KBM-7 (cell line): Measurements from ENCODE around the gene PTPRR.

Experiments used
- DNase-seq: peaks from one replicate; pipeline ENCODE4 v3.0.0-alpha.2; 2015
- in situ Hi-C: fragments of 300-500 bp; cut with MboI; formaldehyde crosslinking; loops from 2 replicates; pipeline ENCODE4 v1.14.3; 2020; ENCODE audit warnings: low sequenced_read_pairs, low pct_unique_long_range_greater_than_20kb, mixed read lengths

The PTPRR gene

DNA sequence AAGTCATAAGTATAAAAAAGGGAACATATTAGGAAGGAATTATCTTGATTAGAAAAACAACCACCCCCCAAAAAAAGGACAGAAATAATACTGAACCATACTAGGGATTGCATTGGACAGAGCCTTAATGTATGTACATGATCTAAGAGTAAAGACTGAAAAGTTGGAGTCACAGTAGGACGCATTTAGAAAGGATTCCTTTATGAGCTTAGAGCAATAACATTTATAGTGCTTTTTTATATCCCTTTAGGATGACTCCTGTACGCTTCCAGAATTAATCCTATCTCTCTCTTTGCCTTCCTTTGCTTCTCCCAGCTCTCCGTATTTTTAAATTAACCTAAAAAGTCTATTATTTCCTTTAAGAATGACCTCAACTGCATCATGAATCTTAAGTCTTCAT is 75.3 kb downstream of the PTPRR start:
- no peak for DNase-seq
- in situ Hi-C loops, result no loop called here

DNA sequence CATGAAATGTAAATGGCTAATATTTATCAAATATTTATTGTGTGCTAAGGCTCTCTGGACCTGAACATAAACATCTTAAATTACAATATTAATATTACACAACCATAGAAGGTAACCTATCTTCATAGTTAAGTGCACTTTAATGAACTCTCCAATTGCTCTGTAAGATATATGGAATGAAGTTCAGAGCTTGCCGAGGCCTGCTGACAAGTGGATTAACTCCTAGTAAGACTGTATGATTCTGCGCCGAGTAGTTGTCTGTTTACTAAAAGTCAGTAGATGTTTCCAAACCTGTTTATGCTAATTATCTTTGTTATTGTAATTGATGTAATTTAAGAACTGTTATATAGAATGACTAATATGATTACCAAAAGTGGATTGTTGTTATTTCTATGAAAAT is 77.2 kb downstream of the PTPRR start:
- in situ Hi-C loops, result no loop called here
- no peak for DNase-seq

DNA sequence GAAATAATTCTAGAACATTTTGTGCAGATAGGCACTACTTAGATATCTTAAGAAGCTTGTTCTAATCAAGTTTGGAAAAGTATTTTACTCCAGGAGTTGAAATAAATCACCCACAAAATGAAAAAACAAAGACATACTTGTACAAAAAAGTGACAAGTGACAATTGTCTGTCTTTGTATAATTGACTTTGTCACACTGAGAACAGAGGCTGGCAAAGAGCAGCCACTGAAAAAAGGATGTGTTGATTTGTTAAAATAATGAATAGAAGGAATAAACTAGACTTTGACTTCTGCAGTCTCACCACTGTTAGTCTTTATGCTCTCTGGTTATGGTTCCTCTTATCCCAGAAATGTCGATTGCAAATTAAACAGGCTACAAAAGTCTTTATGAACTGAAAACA is 77.6 kb downstream of the PTPRR start:
- in situ Hi-C loops, result no loop called here
- DNase-seq, result no peak

DNA sequence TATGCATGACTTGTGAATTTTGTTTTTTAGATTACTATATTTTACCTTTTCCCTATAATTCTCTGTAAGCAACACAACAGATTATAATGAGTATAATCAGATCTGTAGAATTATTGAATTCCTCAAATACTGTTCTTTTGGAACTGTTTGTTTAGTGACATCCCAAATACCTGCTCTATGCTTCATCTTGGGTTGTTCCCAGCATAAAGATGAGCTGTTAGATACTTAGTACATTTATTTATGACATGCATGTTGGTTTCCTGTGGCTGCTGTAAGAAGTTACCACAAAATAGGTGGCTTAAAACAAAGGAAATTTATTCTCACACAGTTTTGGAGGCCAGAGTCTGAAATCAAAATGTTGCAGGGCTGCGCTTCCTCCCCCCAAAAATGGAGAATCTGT is 78.4 kb downstream of the PTPRR start:
- DNase-seq, result no peak
- in situ Hi-C loops, result no loop called here

DNA sequence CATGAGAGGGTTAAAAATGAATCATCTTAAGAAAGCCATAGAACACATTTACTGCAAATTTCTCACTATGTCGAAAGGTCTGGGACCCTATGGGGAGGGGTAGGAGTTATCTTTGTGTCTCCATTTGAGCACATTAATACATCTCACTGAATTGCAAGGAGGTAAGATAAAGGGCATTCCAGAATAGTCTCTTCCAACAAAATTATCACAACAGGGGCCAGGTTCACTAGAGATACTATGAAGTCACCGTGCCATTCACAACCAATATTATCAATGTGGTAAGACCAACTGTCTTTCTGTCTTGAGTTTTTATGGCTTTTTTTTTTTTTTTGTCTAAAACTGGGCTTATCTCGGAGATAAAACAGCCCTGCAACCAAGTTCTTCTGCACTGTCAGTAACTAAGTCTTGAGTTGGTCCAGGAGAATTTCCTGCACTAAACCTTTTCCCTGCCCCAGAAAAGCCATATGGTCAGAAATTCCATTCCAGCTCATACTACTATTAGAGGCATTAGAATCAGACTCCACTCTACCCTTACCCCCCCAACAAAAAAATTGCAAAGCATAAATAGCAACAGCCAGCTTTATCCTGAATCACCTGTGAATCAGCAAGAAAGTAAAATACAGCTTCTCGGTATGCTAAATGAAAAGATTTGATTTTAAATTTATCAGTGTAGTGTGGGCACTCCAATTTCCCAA is 79.7 kb downstream of the PTPRR start:
- no peak for DNase-seq
- in situ Hi-C loops, result no loop called here

DNA sequence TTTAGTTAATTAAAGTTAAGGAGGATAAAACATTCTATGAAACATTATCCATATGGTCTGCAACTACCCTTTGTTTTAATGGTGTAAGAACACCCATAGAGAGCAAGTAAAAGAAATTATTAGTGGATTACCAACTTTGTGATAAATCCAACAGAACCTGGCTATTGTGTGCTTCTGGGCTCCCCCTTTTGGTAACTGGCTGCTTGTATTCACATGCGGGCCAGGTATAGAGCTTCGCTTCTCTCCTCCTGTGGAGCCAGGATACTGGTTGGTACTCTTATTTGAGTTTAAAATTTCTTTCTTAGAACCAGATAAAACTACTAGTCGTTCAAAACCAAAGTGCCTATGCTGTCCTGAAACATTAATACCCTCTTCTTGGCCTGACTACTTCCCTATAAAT is 81.0 kb downstream of the PTPRR start:
- no peak for DNase-seq
- in situ Hi-C loops, result no loop called here

DNA sequence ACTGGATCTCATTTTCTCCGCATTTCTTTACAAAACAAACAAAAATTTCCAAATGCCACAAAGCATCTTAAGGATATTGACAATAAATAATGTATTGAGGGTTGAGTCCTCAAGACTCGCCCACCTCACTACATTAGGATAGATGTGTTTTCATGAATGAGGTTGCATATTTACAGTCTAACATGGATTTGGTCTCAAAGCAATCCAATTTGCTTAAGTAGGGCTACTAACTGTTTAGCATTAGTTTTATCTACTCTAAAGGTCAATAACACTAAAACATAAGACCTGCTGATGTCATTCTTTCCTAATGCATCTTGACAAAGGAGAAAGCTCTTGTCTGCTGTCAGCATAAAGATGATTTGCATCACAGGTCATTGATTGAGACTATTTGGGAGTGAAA is 82.4 kb downstream of the PTPRR start:
- no peak for DNase-seq
- in situ Hi-C loops, result no loop called here

DNA sequence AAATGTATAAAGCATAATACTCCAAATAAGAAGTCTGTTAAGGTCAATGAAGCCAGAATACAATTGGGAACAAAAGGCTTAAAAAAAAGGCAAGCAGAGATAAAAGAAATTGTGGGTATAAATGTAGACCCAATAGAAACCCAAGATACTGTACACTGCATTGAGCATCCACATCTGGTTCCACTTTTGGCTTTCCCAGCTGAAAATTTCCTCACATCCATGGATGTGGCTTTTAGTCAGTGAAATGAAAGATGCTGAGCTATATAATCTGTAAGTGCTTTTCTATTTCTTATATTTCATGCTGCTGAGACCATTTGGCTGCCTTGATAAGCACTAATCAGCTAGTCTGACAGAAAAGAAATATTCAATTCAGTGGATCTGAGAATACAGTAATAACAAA is 83.5 kb downstream of the PTPRR start:
- in situ Hi-C loops, result no loop called here
- no peak for DNase-seq

DNA sequence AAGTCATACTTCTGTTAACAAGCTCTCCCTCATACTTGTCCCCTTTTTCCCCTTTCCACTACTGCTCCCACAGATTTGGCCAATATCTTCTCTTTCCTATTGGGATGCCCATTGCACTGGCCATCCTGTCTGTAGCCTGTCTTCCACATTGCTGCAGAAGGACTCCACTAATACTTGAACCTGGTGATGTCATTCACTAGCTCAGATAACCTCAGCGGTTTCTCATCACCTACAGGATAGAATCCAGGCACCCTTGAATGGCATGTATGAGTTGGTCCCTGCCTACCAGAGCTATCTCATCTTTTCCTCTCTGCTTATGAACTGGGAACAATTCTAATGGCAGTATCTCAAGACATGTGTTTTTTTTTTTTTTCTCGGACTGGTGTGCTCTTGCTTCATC is 84.6 kb downstream of the PTPRR start:
- in situ Hi-C loops, result no loop called here
- no peak for DNase-seq

DNA sequence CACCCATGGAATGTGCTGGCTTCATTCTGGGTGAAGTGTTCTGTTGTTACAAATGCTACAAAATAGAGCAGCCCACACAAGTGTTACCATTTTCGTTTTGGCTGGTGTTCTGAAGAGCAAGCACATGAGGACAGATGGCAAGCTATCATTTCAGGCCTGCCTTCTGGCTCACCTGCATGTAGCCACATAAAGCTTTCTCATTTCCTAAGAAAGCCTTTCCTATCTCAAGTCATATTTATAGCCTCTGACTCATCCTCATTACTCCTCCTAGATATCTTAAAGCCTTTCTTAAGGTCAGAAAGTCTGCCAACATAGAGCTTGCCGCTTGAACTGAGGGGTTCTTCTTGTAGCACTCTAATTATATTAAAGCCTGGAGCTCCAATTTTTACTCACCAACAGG is 89.0 kb downstream of the PTPRR start:
- in situ Hi-C loops, result no loop called here
- DNase-seq, result no peak

DNA sequence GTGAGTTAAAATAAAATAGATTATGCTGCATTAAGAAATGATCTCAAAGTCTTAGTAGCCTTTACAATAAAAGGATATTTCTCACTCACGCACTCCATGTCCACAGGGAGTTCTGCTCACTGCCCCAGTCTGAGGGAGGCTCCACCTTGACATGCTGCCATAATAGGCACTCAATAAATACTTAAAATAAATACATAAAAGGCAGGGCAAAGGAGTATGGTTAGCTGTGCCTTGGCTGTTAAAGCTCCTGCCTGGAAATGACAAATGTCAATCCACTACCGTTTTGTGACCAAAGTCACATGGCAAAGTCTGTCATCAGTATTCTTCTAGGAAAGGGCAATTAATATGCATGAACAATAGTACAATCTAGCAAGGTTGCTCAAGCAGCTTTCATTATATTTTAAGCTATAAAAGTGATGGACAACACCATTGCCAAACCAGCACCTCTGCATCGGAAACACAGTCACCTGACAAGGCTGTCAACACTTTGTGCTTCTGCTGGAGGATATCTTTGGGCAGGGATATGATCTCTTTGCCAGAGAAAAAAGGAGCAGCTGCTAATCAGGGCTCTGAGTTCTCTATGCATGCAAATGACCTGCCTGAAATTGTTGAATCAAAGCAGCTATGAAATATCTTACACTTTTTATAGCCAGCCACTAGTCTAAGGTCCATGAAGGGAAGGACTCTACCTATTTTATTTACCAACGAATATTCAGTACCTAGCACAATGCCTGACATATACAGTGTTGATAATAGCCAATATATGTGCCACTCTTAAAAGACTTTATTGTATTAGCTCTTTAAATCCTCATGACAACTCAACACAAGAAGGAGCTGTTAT is 90.1 kb downstream of the PTPRR start:
- DNase-seq, result no peak
- in situ Hi-C loops, result no loop called here

DNA sequence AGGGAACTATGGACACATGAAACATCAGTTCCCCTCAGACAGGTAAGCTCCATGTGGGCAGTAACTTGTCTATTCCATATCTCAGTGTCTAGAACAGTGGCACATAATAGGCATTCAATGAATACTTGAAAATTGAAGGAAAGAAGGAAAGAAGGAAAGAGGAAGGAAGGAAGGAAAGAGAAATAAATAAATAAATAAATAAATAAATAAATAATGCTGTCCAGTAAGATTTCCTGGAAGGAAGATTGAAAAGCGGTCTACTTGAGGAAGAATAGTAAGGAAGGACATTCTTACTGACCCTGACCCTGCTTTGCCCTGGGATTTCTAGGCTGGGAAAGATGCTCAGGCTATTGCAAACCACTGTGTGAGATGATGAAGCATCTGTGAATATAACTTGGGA is 91.5 kb downstream of the PTPRR start:
- DNase-seq, result no peak
- in situ Hi-C loops, result no loop called here

DNA sequence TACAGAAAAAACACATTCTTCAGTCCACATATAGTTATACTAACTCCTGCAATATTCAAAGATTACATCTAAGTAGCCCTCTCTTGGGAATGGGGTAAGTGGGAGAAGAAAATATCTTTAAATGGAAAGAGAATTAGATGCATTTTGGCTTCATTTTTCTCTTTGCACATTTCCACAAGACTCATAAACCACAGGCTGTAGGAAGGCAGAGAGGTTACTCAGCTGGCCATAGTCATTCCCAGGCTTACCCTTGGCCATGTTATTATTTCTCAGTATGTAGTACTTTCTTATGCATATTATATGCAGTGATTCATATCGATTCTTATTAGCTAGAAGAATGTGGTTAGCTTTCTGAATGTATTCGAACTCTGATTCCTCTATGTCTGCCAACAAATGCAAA is 92.2 kb downstream of the PTPRR start:
- no peak for DNase-seq
- in situ Hi-C loops, result no loop called here

DNA sequence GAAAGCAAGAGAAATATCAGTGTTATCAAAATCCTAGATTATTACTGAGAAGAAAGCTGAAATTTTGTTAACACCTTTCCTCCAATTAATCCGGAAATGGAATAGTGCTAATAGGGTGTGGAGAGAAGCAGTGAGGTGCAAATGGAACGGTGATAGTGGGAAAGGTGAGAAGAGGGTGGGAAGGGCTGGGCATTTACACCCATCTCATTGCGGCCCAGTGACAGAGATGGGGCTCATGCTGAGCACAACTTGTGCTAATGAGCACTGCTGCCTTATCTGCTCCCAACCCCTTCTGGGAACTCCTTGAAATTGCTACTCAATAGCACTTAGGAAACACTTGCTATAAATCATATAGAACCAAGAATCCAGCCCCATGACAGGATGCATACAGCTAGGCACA is 94.4 kb downstream of the PTPRR start:
- in situ Hi-C loops, result no loop called here

DNA sequence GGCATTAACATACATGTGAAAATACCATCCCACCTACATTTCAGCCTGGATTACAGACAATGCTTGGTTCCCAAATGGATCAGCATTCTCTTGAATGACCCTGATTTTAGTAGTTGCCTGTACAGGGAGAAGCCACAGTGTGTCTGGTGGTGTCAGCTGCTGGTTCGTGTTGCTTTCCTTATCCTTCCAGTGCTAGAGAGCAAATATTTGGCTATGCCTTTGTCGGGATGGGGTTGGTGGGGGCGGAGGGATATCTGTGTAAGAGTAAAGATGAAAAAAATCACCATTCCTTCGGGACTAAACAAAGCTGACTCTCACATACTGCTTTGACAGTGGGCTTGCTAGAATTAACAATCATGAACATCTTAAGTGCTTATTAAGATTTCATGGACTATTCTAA is 96.0 kb downstream of the PTPRR start:
- in situ Hi-C loops, result no loop called here
- no peak for DNase-seq

More for the DNA sequence above, 94.4 kb downstream of the PTPRR start:
- DNase-seq, result no peak

DNA sequence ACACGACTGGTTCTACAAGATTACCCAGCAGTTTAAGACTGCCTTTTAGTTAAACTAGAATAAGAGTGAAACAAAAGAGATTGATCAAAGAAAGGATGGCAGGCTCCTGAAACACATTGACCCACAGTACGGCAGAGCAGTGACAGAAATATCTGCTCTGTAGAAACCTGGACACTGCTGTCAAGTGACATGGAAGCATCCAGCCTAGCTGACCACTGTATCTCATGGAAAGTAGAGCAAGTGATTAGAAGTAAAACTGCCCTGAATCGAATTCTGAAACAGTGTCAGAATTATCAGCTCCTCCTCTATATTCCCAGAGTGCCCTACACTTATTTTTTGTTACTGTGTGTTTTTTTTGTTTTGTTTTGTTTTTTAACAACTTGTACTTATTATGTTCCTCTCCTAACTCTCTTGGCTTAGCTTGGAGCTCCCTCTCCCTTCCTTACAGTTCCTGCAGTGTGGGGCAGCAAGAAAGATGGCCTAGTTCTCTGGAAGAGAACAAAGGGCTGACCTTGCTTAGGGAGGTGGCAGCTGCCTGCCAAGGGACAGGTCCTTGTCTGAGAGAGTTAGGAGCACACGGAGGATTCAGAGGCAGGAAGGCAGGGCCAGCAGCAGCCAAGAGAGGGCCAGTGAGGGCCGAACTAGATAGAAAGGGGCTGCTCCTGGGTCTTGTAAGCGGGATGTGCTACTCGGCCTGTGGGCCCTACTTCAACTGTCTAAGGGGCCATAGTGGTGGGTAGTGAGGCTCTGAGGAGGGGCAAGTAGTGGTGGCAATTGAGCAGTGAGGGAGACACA is 97.2 kb downstream of the PTPRR start:
- in situ Hi-C loops, result no loop called here
- DNase-seq, result no peak

DNA sequence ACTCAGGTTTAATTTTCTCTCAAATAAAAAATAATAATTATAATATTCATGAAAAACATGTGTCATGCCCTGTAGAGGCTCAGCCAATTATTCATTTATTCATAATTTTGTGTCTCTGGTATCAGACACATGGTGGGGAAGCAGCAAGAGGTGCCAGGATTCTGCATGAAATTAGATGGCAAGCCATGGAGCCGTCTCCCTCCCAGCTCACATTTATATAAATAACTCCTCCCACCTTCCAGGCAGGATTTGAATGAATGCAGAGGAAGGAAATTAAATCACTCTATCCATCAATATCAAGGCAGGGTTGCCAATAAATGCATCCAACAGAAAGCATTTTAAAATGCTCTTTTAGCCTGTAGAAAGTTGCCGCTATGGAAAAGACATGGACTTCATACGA is 98.1 kb downstream of the PTPRR start:
- no peak for DNase-seq
- in situ Hi-C loops, result no loop called here

DNA sequence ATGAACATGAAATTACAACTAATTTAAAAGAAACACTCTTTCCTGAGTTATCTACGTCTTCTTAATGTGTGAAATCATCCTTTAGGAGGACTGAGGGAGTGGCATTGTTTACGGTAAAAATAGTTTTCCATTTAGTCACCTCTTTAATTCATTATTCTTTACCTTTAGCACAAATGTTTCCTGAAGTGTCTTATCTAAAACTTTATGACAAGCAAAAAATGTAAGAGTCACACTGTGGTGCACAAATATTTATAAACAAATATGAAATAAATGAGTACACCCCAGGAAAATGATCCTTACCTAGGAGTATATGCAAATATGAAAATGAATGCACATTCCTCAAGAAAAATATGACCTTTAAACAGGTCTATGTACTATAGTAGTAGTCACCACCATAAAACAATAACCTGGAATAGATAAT is 104.6 kb downstream of the PTPRR start:
- no peak for DNase-seq

DNA sequence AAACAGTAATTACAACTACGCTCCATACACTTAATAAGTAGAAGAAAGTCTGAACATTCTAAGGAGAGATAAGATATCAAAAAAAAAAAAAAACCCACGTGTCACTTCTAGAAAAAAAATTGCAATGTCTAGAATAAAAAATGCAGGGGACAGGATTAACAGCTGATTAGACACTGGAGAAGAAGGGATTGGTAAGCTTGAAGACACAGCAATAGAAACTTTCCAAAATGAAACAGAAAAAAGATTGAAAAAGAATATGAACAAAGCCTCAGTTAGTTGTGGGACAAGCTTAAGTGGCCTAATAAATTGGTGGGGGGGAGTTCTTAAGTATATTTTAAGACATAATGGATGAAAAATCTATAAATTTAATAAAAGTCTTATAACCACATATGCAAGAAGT is 105.5 kb downstream of the PTPRR start:
- in situ Hi-C loops, result no loop called here
- DNase-seq, result no peak

More for the DNA sequence above, 104.6 kb downstream of the PTPRR start:
- in situ Hi-C loops, result no loop called here

DNA sequence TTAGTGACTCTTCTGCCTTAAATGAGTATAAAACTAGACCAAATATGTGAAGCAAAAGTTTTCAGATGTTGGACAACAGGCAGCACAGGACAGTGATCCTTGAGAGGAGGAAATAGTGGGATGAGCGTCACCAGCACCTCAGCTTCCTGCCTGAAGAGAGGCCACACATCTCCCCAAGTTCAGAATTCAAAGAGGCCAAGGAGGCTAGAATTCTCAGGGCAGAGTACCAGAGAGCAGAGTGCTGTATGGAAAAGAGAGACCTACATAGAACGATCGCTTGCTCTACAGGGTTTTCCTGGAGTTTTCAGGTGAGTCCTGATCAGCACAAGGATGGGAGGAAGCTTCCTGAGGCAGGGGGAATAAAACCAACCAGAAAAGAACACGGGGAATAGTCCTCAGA is 107.0 kb downstream of the PTPRR start:
- in situ Hi-C loops, result no loop called here
- no peak for DNase-seq
